ENCODE data around the gene SENP1. TPM values are rescaled to one million over a fixed set of nuclear protein-coding genes. Genes with fewer than 3 reads are reported as not detected.

The SENP1 gene
- total and polyA plus RNA-seq, 2 donors (not counting 3 experiments of a cell fraction or from before 2014, with no cell fraction given): 9.9 to 20.5 TPM

- no peak overlapping the region for H2AFZ ChIP-seq (ENCODE audit: low read depth, low read length)
- H3K4me3 ChIP-seq (replicated peaks in 1 of 3; ENCODE audit: insufficient read depth in 1 of 3, low read depth in 1 of 3, low read length in 3 of 3): no peak overlapping the region
- dilution Hi-C loops (cut with MboI; ENCODE audit: extremely low pct_ligation_motif_present, low sequenced_read_pairs): no loop called here
- FAIRE-seq (no peak), DNase-seq (ENCODE audit: low read depth, low spot score) (no peak)
- intact Hi-C loops (cut with micrococcal nuclease): no loop called here
- no peaks in the 10 kb centered on the region for H3K27me3 ChIP-seq (ENCODE audit: control insufficient read depth in 2 of 2, insufficient read depth in 2 of 2, low read length in 2 of 2)
- no peaks in the 10 kb centered on the region for H3K4me1 ChIP-seq (ENCODE audit: control insufficient read depth, extremely low read depth, insufficient read depth, low read length)
- no peaks in the 10 kb centered on the region for H3K9me1 ChIP-seq (replicated peaks; ENCODE audit: control insufficient read depth, extremely low read depth, insufficient read depth, low read length)
- no peaks in the 10 kb centered on the region for H3K79me2 ChIP-seq (ENCODE audit: control insufficient read depth, insufficient read depth, low read length)
- BruUV-seq (replicated peaks): no TSS peak
- no peaks in the 10 kb centered on the region for H3K9me3 ChIP-seq (replicated peaks; ENCODE audit: control insufficient read depth, insufficient read depth, low read length)
- H3K27ac ChIP-seq (ENCODE audit: insufficient read depth, low read depth, low read length): no peak overlapping the region
- no peak overlapping the region for H3K4me2 ChIP-seq (ENCODE audit: insufficient read depth, low read length)
- POLR2A ChIA-PET: no interaction called here
- peaks cover 5 to 9% of the 10 kb centered on the region in 2 experiments for H3K36me3 ChIP-seq (ENCODE audit: control insufficient read depth in 2 of 2, extremely low read depth in 1 of 2, insufficient read depth in 2 of 2, low read length in 2 of 2)
- no peak overlapping the region for H3K9ac ChIP-seq (replicated peaks; ENCODE audit: extremely low read depth, insufficient read depth, low read length)
- CTCF ChIA-PET: no interaction called here
- no peaks in the 10 kb centered on the region for H4K20me1 ChIP-seq (replicated peaks; ENCODE audit: control insufficient read depth, extremely low read depth, insufficient read depth, low read length)
- no peak for TF ChIP-seq JUN (IDR thresholded peaks at IDR 0.05; ENCODE audit: borderline replicate concordance, insufficient read depth, insufficient read length, low read depth)
These were observed 64.1 kb downstream of the SENP1 start for GRCh38 chr12:48041591-48042423.

- CTCF ChIA-PET: no interaction called here
- dilution Hi-C loops (cut with MboI; ENCODE audit: extremely low pct_ligation_motif_present, low sequenced_read_pairs): no loop called here
These were observed 65.5 kb downstream of the SENP1 start for GRCh38 chr12:48040354-48040753.

More at GRCh38 chr12:48040354-48040753, 65.5 kb downstream of the SENP1 start:
- Histone ChIP-seq H3K9me1 (replicated peaks; ENCODE audit: control insufficient read depth, extremely low read depth, insufficient read depth, low read length) (no peaks in the 10 kb centered on the region), H3K27ac (ENCODE audit: insufficient read depth, low read depth, low read length) (no peak overlapping the region), H3K36me3 (ENCODE audit: control insufficient read depth in 2 of 2, extremely low read depth in 1 of 2, insufficient read depth in 2 of 2, low read length in 2 of 2) (peaks cover 5 to 9% of the 10 kb centered on the region in 2 experiments), H3K4me3 (replicated peaks in 1 of 3; ENCODE audit: insufficient read depth in 1 of 3, low read depth in 1 of 3, low read length in 3 of 3) (no peak overlapping the region), H3K9ac (replicated peaks; ENCODE audit: extremely low read depth, insufficient read depth, low read length) (no peak overlapping the region), H3K9me3 (replicated peaks; ENCODE audit: control insufficient read depth, insufficient read depth, low read length) (no peaks in the 10 kb centered on the region), H4K20me1 (replicated peaks; ENCODE audit: control insufficient read depth, extremely low read depth, insufficient read depth, low read length) (no peaks in the 10 kb centered on the region), H2AFZ (ENCODE audit: low read depth, low read length) (no peak overlapping the region), H3K4me1 (ENCODE audit: control insufficient read depth, extremely low read depth, insufficient read depth, low read length) (no peaks in the 10 kb centered on the region), H3K4me2 (ENCODE audit: insufficient read depth, low read length) (no peak overlapping the region), H3K27me3 (ENCODE audit: control insufficient read depth in 2 of 2, insufficient read depth in 2 of 2, low read length in 2 of 2) (no peaks in the 10 kb centered on the region), H3K79me2 (ENCODE audit: control insufficient read depth, insufficient read depth, low read length) (no peaks in the 10 kb centered on the region)
- BruUV-seq (replicated peaks): no TSS peak
- no peak for TF ChIP-seq FOS (IDR thresholded peaks at IDR 0.05; ENCODE audit: borderline replicate concordance, insufficient read depth, low read length)
- FAIRE-seq: no peak
- no peak for DNase-seq (ENCODE audit: low read depth, low spot score)
- POLR2A ChIA-PET: no interaction called here
- intact Hi-C loops (cut with micrococcal nuclease): no loop called here
